Right renal cortex interstitium (tissue), 3 donors: ENCODE data around the gene STIMATE. TPM values are rescaled to one million over a fixed set of nuclear protein-coding genes. Genes with fewer than 3 reads are reported as not detected.

ENCODE experiments used
- DNase-seq, 3 donors: peaks; one replicate each; pipeline ENCODE4 v3.0.0-alpha.2; 2013; ENCODE audit warnings: low read depth in 3 of 3, low spot score in 2 of 3
- polyA plus RNA-seq, 3 donors: library from polyadenylated mRNA; unstranded; fragments of 120-200 nt; gene quantifications; one replicate each; pipeline ENCODE4 v1.2.1, GENCODE V29; 2013; ENCODE audit not compliant: insufficient read length in 3 of 3

Gene STIMATE
- polyA plus RNA-seq, 3 donors, result 14.7 to 15.8 (median 15.2) TPM

DNA sequence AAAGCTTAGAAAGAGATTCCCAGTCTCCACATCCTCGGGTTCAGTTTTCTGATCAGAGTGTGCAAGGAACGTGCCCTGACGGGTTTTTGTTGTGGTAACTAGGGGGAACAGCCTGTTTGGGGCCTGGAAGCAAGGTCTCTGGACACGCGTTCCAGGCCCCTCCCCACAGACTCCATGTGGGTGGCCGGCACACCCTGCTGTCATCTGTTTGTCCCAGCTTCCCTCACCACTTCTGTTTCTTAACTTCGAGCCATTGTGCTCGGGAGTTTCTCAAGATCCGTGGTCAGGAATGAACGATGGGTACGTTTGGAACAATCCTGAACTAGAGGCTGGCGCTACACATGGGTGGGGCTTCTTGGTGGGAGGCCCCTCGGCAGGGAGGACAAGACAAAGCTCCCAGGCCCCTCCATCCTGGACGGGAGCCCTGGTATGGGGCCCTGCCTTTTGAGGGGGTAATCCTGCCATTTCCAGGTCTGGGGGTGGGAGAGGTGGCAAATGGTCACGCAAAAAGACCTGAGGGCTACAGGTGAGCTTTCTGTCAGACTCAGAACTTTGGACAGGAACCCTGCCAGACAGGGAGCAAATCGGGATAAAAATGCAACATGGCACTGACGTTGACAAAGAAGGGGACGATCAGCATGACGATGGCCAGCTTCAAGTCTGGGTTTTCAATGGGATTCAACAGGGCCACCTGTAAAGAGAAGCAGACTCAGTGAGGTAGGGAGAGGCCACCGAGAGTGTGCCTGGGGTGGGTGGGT is 54.1 kb downstream of the STIMATE start:
- no peak for DNase-seq

DNA sequence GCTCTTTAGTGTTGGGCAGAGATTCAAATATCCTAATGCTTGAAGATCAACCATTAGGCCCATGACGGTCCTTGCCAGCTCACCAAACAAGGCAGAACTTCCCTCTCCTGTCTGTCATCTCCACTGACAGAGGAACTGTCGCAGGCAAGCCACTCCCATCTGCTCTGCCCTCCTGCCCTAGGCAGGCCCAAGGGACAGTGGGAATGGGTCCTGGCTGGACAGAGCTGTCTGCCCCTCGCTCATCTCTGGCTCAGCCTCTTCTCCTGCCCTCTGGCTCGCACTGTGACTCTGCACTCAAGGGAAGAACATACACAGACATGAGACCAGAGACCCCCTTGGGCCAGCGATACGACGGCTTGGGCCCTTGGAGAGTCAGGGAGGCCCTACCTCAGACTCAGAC is 54.9 kb downstream of the STIMATE start:
- DNase-seq, result no peak

DNA sequence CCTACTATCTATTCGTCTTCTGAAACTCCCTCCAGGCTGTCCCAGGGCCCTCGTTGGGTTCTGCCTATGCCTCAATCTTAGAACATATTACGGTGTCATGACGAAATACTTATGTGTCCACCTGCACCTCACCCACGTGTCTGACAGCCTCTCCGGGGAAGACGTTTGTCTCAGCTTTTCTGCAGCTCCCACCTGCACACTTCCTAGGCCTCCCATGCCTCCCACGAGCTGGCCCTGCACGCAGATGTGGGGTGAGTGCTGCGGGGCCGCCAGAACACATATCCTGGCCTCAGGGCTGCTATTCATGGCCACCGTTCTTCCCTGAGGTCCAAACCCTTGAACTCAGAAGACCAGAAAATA is 55.4 kb downstream of the STIMATE start:
- DNase-seq, result no peak

DNA sequence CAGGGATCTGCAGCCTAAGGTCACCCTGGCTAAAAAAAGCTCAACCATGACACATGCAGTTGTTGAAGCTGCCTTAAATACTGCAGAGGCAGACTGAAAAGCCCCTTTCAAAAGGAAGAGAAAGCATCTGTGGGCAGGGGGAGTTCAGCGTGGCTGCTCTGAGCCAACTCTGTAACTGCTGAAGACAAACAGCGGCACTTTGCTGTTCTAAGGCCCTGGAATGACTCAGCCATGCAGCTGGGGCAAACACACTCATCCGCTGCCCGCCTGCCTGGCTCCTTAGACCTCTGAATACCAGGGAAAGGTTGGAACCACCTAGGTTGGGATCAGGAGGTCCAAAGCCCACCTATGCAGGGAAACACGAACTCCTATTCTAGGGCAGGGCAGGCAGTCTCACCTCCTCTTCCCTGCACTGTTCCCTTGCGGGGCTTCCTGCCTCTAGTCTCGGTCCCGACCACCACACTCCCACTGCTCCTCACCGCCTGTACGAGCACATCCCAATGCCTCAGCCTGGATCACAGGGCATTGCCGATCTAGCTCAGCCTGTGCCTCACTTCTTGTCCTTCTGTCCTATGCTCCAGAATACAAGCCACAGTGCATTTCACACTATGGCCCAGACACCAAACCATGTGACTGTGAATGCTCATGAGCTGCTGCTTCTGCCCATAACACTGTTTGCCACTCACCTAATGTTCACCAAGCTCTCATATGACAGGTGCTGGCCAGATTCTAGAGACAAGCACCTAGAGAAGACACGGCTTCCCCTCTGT is 56.0 kb downstream of the STIMATE start:
- DNase-seq, result no peak

DNA sequence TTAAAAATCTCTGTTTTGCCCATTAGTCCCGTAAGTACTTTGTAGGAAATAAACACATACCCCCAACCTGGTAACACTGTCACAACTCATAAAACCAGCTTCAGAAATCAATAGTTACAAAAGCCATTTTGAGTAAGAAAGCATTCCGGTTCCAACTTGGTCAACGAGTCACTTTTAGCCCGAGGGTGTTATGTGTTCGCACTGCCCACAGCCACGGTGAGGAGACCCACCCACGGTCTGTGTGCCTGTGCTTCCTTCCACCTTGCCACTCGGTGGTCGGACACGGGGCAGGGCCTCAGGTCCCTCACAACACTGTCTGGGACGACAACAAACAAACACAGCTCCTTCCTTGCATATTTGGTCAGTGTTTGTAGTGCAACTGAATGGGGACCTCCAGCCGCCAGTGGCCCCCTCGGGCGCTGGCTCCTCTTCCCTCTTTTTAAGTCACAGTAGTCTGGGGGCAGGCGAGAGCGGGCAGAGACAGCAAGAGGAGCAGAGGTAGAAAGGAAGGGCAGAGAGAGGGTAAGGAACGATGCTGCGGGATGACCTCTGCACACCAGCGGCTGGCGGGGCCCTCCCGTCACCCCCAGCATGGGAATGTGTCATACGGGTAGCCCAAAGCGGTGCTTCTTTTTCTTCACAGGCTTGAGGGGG is 57.3 kb downstream of the STIMATE start:
- DNase-seq, result no peak

DNA sequence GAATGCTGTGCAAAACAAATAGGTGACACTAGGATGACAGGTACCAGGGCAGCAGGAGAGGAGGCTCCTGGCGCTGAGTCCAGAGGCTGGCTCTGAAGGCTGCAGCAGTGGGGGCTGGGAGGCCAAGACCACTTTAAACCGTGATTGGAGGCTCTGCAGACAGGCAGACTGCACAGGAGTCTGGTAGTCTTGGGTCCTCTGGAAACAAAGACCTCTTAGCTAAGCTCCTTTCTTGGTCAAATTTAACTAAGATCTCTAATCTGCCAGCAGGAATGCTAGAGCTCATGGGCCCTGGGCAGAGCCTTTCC is 58.1 kb downstream of the STIMATE start:
- no peak for DNase-seq

DNA sequence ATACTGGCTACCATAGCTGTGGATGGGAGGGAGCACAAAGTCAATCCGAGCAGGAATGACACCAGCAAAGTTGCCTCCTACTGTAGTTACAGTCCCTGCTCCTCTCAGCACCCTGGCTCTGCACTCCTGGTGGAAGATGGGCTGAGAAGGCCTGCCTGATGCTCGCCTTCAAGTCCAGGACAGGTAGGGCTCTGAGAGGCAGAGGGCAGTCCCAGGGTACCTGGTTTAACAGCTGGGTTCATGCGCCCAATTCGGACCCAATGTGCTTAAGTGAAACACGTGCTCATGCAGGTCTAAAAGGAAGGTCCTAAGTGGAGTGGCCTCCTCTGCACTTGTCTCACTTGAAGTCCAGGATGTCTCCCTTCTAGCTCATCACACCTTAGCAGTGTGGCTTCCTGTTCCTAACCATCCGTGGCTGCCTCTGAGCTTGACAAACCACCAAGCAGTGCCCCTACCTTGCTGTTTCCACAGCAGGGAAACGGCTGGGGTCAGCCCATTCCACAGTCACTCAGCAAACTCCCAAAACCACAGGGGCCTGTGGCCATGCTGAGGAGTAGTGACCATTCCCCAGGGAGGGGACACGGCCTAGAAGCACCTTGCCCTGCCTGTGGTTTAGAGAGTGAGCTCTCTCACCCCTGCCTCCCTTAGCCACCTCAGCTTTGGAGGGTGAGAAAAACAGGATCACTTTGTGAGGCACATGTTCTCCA is 58.6 kb downstream of the STIMATE start:
- no peak for DNase-seq

DNA sequence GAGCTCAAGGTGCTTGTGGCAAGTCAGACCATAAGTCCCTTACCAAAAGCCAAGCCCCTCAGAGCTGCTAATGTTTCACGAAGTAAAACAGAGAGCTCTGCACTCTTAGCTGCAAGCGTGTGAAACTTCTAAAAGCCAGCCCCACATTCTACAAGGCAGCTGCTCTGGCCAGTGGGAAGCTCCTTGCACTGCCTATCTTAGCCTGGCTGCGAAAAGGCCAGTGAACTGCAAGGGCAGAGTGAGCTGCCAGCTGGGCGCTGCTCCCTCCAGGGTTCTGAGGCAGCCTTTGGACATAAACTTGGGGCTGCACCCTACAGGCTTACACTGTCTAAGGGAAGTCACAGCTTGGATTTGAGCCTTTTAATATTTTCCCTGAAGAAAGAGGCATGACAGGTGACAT is 60.4 kb downstream of the STIMATE start:
- DNase-seq, result no peak

DNA sequence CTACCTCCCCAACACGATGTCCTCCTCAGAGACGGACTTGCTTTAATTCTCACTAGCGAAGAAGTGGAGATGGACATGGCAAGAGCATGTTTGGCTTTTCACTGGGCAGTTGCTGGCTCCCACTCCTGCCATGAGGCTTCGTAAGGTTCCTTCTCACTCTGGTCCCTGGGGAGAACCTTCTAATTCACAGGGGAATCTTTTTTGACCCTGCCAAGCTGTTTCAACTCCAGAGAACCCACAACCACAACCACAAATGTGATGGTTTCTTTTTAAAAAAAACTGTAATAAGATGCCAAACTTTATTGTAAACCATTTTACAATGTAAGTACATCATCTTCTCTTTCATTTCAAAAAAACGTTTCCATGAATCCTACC is 60.9 kb downstream of the STIMATE start:
- DNase-seq, result no peak

DNA sequence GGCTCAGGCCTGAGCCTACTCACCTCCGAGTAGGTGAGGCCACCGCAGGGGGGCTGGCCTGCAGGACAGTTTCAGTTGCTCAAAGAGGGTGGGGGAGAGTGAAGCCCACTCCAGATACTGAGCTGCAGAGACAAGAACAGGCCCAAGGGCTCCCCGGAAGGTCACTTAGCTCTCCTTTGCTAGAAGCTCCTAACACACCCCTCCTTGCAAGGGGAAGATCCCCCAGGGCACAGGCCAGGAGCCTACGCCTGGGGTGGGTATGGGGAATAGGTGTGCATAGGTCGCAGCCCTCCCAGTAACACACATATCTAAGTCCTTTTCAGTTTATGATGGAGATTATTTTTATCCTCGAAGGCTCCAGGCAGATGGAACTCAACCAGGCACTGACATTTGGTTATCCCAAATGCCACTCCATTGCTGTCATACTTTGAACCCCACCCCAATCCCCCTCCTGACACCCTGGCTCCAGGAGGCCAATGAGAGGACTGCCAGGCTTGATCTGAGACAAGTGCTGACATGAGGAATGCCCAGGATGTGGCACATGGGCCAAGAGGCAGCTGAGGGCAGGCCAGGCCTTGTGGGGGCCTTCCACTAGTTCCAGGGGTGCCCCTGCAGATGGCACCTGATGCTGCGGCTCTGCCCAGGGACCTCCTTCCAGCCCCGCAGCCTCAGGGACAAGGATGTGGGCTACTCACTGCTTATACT is 61.4 kb downstream of the STIMATE start:
- no peak for DNase-seq

DNA sequence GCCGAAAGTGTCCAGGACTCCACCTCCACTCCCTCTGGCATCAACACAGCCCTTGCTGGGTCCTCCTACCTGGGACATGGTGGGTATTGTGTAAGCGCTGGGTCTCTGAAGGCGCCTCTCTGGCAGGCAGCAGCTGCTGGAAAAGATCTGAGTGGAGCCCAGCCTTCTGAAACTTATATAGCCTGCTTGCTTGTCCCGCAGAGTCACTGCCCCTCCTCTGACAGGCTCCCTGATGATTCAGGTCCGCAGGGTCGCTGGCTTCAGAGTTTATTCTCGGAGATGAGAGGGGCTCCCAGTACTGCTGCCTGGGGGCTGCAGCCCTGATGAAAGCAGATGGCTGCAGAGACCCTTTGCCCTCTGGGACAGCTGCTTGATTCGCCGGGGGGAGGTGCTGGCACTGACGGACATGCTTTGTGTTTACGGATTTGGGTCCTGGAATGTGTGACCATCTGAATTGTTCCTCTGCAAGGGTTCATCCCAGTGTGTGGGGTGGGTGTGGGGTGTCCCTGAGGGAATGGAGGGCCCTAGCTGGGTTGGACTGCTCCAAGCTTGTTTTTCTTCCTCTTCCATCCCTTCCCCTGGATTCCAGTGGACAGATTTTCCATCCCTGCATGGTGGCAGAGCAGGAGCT is 62.4 kb downstream of the STIMATE start, which contains the start of gene MUSTN1:
TSS of gene MUSTN1 (minus strand) at position 149 of the 631 bp plus-strand sequence. CDS start at position 78, 71 bp downstream.
- no peak for DNase-seq

DNA sequence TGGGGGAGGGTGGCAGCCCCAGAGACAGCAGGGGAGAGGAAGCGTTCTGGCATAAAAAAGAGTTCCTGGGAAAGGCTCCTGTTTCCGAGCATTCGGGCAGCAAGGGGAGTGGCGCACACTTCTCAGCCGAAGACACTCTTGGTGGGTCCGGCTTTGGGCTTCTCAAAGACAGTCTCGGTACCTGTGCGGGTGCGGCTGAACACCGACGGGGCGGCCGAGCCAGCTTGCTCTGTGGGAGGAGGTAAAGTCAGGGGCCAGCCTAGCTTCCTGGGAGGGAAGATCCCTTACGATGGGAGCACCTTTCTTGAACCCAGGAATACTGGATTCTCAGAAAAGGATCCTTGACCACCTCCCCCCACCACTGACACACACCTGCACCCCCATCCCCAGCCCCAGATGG is 64.1 kb downstream of the STIMATE start:
- no peak for DNase-seq

DNA sequence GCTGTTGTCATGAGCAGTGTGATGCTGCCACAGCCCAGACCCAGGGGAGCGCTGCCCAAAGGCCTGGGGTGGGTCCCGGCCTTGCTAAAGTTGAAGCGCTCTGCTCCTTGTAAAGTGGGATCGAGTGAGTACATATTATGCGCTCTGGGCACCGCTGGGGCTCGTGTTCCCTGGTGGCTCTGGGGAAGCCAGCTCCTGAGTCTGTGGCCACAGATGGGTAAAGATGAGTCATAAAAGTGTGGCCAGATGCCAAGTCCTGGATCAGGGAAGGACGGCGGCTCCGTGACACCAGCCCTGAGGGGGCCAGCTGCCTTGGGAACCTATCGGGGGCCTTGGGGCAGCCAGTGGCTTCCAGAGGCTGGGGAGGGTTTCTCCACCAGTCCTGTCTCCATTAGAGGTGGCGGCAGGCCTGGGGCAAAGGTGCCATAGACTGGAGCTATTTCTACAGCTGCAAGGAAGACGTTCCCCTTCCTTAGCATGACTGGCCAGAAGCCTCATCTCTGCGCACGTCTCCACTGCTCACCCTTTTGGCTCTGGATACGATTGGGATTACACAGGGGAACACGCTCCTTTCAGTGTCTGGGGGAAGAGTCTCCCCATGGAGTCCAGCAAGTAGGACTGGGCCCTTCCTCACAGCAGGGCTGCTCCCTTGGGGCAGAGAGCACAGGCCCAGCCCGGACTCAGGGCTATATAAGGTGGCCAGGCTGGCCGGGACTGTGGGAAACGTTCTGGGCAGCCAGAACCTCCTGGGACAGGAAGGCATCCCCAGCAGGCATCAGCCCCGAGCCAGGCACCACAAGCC is 65.6 kb downstream of the STIMATE start:
- DNase-seq, result no peak

DNA sequence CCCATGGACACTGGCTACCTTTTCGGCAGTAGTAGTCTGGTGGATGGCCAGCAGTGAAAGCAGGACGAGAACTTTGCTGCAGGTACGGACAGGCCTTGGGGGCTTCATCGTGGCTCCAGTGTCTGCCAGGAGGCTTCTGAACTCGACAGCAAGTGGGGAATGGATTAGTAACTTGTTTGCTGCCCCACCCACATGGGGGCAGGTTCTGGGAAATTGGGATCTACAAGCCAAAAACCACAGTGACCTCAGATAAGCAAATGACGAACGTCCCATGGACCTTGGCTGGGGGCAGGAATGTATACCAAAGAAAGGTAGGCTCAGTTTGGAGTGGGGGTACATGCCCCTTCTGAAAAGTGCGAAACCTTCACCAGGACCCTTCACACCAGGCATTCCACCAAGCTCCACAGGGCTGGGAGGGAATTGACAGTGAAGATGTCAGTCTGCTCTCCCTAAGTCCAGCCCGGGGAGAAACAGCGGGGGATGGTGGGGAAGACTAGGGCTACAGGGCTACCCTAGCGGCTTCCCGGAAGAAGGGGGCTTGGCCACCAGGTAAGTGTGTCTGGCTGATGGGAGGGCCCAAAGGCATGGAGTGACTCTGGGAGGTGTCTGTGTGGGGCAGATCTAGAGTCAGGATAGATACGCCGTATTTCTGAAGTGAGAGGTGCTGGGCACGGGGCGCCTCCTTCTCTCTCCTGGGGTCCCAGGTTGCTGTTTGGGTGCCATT is 66.7 kb downstream of the STIMATE start, which contains the start of gene ITIH4:
TSS of gene ITIH4 (minus strand) at position 138 of the 724 bp plus-strand sequence. CDS start at position 108, 30 bp downstream.
- no peak for DNase-seq

DNA sequence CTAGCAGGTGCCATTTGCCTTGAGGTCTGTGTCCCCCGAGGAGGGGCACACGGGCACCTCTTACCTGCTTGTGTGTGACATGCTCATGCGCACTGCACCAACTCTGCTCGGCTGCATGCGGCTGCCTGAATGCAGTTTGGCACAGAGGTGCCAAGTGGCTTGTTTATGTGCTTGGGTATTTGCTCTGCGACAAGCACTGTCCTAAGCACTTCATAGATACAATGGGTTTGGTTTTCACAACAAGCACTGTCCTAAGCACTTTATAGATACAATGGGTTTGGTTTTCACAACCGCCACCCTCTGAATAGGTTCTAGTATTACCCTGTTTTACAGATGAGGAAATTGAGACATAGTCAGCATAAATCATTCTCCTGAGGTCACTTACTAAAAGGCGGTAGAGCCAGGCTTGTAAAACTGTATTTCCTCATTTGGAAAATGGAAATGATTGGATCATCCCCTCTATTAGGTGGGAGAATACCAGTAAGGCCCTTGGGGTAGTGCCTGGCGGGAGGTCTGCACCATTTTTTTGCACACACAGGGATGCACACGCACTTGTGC is 67.4 kb downstream of the STIMATE start:
- DNase-seq, result no peak

DNA sequence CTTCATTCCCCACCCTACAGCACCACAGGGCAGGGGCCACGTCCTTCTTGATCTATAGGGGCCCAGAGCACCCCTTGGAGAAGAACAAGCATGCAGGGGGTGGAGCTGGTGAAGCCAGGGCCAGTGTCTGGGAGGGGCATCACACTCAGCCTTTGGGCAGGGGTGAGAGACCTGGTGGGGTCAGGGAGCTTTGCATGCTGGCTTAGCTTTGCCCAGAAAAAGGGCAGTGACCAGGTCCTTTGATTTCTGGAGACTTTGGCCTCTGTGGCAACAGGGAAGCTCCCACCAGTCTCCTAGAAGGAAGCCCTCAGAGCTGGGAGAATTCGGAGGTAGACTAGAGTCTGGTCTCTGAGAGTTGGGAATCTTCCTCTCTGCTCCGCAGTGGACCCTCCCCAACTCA is 67.9 kb downstream of the STIMATE start:
- no peak for DNase-seq

DNA sequence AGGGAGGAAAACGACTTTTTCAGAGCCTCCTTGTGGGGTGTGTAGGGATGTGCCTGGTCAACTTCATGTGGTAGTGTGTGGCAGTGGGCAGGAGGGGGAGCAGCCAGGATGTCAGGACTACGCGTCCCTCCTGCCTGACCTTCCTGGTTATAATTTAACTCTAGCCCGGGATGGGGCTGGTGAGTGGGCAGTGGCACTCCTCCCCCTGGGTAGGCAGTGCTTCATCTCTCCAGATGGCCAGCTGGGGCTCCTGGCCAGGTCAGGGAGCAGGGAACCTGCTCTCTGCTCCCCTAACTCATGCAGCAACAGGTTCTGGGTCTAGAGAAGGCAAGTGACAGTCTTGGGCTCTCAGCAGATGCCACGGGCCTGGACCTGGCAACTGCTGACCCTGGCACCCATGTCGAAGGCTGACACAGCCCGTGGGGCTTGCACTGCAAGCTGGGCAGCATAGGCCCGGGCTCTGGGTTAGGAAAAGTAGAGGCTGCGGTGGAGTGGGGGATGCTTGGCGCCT is 69.4 kb downstream of the STIMATE start:
- no peak for DNase-seq

DNA sequence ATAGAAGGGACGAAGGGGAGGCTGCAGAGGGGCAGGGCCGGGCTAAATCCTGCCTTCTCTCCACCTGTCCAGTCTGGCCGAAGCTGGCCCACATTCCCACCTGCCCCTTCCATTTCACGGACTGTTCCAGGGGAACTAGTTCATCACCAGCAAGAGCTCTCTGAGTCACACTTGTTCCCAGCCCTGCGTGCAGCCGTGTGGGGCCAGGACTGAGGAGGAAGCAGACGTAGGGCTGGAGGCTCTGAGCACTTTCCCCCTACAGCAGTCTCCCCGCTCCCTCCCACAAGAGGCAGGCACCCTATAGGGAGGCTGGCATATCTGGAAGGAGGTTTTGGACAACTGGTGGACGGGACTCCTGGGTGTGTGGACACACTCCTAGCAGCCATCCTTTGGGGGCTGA is 69.9 kb downstream of the STIMATE start:
- DNase-seq, result no peak
